NCI-H2081 treated with DMSO at 0.1 percent for 48 hours (cell line): Measurements from ENCODE around the gene DRAP1.

Experiments
- DNase-seq: peaks from one replicate; lab custom pipeline; 2025; lab: John Stamatoyannopoulos, UW

DRAP1 gene

DNA sequence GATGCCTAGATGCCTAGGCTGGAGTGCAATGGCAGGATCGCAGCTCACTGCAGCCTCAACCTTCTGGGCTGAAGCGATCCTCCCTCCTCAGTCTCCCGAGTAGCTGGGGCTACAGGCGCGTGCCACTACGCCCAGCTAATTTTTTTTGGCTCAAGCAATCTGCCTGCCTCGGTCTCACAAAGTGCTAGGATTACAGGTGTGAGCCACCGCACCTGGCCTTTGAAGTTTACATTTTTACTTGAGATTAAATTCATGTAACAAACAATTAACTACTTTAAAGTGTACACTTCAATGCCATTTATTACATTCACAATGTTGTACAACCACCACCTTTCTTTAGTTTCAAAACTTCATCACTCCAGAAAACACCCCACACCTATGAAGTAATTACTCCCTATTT is 15.5 kb upstream of the DRAP1 start:
- no peak for DNase-seq

GRCh38 chr11:65906602-65907001 is 12.6 kb upstream of the DRAP1 start:
- no peak for DNase-seq

DNA sequence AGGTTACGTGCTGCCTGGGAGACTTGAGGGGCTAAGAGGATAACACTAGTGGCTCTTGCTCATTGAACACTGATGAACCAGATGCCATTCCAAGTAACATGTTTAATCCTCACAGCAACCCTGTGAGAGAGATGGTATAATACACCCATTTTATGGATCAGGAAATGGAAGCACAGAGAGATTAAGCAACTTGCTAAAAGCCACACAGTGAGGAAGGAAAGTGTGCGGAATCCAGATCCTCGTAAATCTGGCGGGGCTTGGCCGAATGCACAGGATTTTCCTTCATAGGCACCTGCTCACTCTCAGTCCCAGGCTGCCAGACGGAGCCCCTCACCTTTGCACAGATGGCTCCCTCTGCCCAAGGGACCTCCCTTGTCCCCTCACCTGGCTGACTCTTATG is 11.3 kb upstream of the DRAP1 start:
- DNase-seq: no peak

DNA sequence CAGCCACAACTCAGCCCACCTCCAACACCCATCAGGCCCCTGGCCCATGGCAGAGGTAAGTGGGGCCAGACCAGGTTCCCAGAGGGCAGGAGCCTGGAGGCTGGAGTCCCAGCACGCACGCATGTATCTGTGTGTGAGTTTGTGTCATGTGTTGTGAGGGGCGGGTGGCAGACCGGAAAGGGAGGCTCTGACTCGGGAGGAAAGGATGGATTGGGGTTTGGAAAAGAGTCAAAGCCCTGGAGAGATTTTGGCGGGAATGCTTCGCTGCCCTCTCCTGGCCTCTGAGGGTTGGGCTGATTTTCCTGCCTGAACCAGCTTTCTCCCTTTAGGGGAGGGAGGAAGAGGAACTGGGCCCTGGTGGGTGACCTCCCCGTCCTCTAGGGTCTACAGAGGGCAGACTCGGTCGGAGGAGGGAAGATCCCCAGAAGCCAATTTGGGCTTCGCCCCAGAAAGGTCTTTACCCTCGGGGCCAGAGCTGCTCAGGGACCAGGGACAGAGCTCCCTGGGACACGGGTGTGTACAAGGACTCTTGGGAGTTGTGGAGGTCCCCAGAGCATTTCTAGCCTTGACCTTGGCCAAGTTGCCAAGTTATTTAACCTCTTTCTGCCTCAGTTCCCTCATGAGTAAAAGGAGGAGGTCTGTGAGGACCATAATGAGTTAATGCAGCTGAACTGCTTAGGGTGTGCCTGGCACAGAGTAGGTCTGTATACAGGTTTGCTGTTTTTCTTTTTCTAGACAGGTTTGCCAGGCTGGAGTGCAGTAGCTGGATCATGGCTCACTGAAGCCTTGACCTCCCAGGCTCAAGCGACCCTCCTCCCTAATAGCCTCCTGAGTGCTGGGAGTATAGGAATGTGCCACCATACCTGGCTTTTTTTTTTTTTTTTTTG is 7.3 kb upstream of the DRAP1 start:
- DNase-seq: no peak

GRCh38 chr11:65912845-65913244 is 6.4 kb upstream of the DRAP1 start:
- DNase-seq: no peak

GRCh38 chr11:65915101-65915820 is 4.0 kb upstream of the DRAP1 start:
- DNase-seq: no peak

GRCh38 chr11:65915821-65916251 is 3.4 kb upstream of the DRAP1 start:
- no peak for DNase-seq

DNA sequence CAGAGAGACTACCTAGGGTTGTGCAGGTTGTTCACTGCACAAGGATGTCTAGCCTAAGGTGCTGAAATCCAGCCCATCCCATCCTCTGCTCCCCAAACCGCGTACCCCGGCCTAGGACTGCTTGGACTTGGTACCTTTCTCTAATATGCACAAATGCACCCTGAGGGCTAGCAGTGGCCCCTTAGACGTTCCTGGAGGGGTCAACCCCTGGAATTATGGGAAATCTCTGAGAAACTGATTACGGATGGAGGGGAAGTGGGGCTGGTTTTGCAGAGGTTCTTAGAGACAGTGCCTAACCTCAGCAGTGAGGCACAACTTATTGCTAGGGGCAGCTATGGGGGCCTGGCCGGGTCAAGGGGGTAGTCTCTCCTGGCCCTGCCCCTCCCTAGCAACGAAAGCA is 2.8 kb upstream of the DRAP1 start:
- DNase-seq: no peak

GRCh38 chr11:65917077-65917433 is 2.2 kb upstream of the DRAP1 start:
- no peak for DNase-seq

DNA sequence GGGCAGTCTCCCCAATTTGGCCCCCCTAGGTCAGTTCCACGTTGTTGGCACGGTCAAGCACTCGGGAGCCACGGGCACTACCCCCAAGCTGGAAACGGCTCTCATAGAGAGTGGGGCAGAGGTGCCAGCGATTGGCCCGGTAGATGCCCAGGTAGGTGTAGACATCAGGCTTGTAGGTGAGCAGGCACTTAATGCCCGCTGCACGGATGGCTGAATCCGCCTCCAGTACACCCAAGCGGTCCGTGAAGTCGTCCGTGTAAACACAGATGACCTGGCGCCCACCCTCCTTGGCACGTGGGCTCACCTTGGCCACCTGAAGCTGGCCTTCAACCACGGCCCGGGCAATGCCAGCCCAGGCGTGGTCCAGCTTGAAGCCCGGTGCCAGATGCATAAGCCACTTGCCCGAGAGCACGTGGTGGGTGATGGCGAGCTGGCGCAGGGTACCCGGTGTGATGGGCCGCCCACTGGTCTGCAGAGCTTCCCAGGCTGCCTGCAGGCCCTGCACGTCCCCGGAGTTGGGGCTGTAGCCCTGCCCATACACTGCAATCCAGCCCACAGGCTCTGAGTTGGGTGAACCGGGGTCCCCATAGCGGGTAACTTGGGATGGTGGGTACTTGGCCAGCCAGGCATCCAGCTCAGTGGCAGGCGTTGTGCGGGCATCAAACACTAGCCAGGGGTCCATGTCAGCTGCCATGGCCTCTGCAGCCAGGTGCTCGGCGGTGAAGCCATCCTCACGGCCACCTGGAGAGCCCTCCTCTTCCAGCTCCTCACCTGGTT is 1.6 kb upstream of the DRAP1 start:
- no peak for DNase-seq

- DNase-seq: no peak
These were observed 750 bp upstream of the DRAP1 start, which contains the start of gene C11orf68 for GRCh38 chr11:65918211-65919140. C11orf68 (minus strand) TSS chr11:65919062; CDS start chr11:65919031, 31 bp downstream.

GRCh38 chr11:65919573-65920371 is 546 bp downstream of the DRAP1 start:
- no peak for DNase-seq

DNA sequence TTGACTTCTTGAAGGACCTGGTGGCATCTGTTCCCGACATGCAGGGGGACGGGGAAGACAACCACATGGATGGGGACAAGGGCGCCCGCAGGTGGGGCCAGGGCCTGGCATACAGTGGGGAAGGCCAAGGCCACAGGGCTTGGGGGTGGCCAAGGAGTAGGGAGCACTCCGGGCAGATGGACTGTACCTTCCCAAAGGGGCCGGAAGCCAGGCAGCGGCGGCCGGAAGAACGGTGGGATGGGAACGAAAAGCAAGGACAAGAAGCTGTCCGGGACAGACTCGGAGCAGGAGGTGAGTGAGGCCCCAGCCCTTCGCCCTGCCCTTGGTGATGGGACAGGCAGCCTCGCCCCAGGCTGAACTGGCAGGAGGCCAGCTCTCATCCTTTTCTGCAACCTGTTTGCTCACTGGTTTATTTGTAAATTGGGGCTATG is 1.2 kb downstream of the DRAP1 start:
- DNase-seq: no peak

DNA sequence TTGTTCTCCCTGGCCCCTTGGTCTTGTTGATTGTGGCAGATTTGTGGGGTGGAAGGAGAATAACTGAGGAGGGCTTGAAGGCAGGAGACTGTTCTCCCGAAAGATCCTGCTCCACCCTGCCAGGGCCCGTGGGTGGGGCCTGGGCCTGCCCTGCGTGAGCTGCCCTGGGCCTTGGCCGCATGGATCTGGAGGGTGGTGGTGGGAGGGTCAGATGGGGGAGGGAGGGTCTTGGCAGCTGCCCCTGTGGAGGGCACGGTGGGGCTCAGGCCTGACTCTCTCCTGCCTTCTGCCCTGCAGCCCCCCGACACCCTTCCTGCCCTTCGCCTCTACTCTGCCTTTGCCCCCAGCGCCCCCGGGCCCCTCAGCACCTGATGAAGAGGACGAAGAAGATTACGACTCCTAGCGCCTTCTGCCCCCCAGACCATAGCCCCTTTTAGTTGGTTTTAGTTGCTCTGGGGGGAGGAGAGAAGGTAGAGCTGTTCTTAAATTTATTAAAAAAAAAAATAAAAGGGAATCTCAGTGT is 1.9 kb downstream of the DRAP1 start:
- no peak for DNase-seq

DNA sequence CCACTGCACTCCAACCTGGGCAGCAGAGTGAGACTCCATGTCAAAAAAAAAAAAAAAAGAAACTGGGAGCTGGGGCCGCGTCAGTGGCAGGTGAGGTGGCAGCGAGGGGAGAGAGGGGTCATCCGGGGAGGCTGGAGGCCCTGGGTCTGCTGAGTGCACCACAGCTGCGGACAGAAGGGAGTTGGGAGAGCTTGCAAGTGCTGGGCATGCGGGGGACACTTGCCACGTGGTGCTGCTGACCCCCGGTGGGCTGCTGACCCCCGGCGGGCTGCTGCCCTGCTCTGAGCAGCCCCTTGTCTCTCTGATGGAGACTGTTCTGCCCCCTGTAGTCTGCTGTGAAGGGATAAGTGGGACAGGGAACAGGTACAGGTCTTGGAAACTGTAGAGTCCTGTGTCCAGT is 2.6 kb downstream of the DRAP1 start:
- DNase-seq: no peak

DNA sequence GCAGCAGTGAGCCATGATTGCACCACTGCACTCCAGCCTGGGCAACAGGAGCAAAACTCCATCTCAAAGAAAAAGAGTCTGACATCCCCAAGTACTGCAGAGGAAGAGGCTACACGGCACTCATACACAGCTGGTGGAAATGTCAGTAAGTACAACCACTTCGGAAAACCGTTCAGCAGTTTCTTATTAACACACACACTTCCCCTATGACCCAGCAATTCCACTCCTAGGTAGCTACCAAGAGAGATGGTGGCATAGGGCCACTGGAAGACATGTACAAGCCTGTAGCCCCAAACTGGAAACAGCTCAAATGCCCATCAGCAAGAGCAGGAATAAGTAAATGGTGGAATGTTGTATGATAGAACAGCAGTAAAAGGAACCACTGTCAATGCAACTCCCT is 3.3 kb downstream of the DRAP1 start:
- DNase-seq: no peak

DNA sequence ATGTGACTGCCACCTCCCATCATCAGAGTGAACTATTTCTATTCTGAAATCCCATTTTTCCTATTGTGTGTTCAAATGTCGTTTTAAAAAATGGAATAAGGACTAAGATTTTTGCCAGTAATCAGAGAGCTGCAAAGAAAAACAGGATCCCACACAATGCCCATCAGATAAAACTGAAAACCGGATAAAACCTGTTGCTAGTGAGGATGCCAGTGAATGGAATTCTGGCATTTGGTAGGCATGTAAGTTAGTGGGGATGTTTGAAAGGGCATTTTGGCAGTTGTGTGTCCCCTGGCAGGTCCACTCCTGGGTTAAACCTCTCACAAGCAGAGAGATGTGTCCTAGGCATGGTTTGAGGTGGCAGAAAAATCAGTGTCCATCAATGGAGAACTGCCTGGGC is 6.2 kb downstream of the DRAP1 start:
- DNase-seq: no peak

GRCh38 chr11:65927904-65928397 is 8.7 kb downstream of the DRAP1 start:
- DNase-seq: no peak

- no peak for DNase-seq
These were observed 9.4 kb downstream of the DRAP1 start for GRCh38 chr11:65928667-65929066.
